ENCODE data around the gene FBXL7. TPM values are rescaled to one million over a fixed set of nuclear protein-coding genes. Genes with fewer than 3 reads are reported as not detected.

FBXL7 gene
- total and polyA plus RNA-seq, 3 experiments from 2014 or later, result not detected

- Mint-ChIP-seq H3K27ac (no peak overlapping the region), H3K4me3 (no peak overlapping the region), H3K27me3 (peaks cover 0 to 1% of the 10 kb centered on the region in 2 donors), H3K4me1 (no peaks in the 10 kb centered on the region), H3K9me3 (peaks cover 0 to 13% (median 6%) of the 10 kb centered on the region in 5 donors), H3K36me3 (peaks cover 0 to 2% (median 0%) of the 10 kb centered on the region in 3 donors)
- H3K36me3 ChIP-seq (ENCODE audit: insufficient read depth, low read length), result no peaks in the 10 kb centered on the region
- CTCF ChIA-PET, result no interaction called here
- no peak overlapping the region for H3K4me3 ChIP-seq (ENCODE audit: low read length)
- H3K27me3 ChIP-seq (ENCODE audit: insufficient read depth, low read length, poor library complexity, severe bottlenecking), result no peaks in the 10 kb centered on the region
- no peak overlapping the region for H3K27ac ChIP-seq (ENCODE audit: low read depth, low read length)
- DNase-seq, result no peak
- no peaks in the 10 kb centered on the region for H3K4me1 ChIP-seq (ENCODE audit: insufficient read depth, low read length)
- POLR2A ChIA-PET, result no interaction called here
- no peaks in the 10 kb centered on the region for H3K9me3 ChIP-seq (ENCODE audit: low read length)
Observed at GRCh38 chr5:15634591-15635288, 134.8 kb downstream of the FBXL7 start.

GRCh38 chr5:15635289-15635616 lies 135.3 kb downstream of the FBXL7 start:
- Histone ChIP-seq H3K9me3 (ENCODE audit: low read length) (no peaks in the 10 kb centered on the region), H3K27me3 (ENCODE audit: insufficient read depth, low read length, poor library complexity, severe bottlenecking) (no peaks in the 10 kb centered on the region), H3K27ac (ENCODE audit: low read depth, low read length) (no peak overlapping the region), H3K36me3 (ENCODE audit: insufficient read depth, low read length) (no peaks in the 10 kb centered on the region), H3K4me1 (ENCODE audit: insufficient read depth, low read length) (no peaks in the 10 kb centered on the region), H3K4me3 (ENCODE audit: low read length) (no peak overlapping the region)
- H3K27ac Mint-ChIP-seq, result no peak overlapping the region
- H3K36me3 Mint-ChIP-seq, result peaks cover 0 to 2% (median 0%) of the 10 kb centered on the region in 3 donors
- peaks cover 0 to 13% (median 6%) of the 10 kb centered on the region in 5 donors for H3K9me3 Mint-ChIP-seq
- no peak for DNase-seq
- H3K4me3 Mint-ChIP-seq, result no peak overlapping the region
- no peaks in the 10 kb centered on the region for H3K4me1 Mint-ChIP-seq
- peaks cover 0 to 1% of the 10 kb centered on the region in 2 donors for H3K27me3 Mint-ChIP-seq
- POLR2A ChIA-PET, result no interaction called here
- CTCF ChIA-PET, result no interaction called here

GRCh38 chr5:15637345-15637744 lies 137.4 kb downstream of the FBXL7 start:
- Histone ChIP-seq H3K9me3 (ENCODE audit: low read length) (no peaks in the 10 kb centered on the region), H3K27me3 (ENCODE audit: insufficient read depth, low read length, poor library complexity, severe bottlenecking) (no peaks in the 10 kb centered on the region), H3K36me3 (ENCODE audit: insufficient read depth, low read length) (no peaks in the 10 kb centered on the region), H3K4me1 (ENCODE audit: insufficient read depth, low read length) (no peaks in the 10 kb centered on the region), H3K4me3 (ENCODE audit: low read length) (no peak overlapping the region), H3K27ac (ENCODE audit: low read depth, low read length) (no peak overlapping the region)
- peaks cover 2 to 10% (median 6%) of the 10 kb centered on the region in 5 donors for H3K9me3 Mint-ChIP-seq
- no peak for DNase-seq
- no peaks in the 10 kb centered on the region for H3K4me1 Mint-ChIP-seq
- ChIA-PET CTCF (no interaction called here), POLR2A (no interaction called here)
- H3K27ac Mint-ChIP-seq, result no peak overlapping the region
- H3K4me3 Mint-ChIP-seq, result no peak overlapping the region
- H3K27me3 Mint-ChIP-seq, result peaks cover 0 to 1% of the 10 kb centered on the region in 2 donors
- peaks cover 0 to 2% (median 0%) of the 10 kb centered on the region in 3 donors for H3K36me3 Mint-ChIP-seq

GRCh38 chr5:15637886-15638285 lies 137.9 kb downstream of the FBXL7 start:
- H3K4me1 Mint-ChIP-seq, result no peaks in the 10 kb centered on the region
- no peaks in the 10 kb centered on the region for H3K36me3 ChIP-seq (ENCODE audit: insufficient read depth, low read length)
- H3K27me3 Mint-ChIP-seq, result peaks cover 0 to 1% of the 10 kb centered on the region in 2 donors

GRCh38 chr5:15638296-15638695 lies 138.3 kb downstream of the FBXL7 start:
- Mint-ChIP-seq H3K4me3 (no peak overlapping the region), H3K36me3 (peaks cover 0 to 2% (median 0%) of the 10 kb centered on the region in 3 donors), H3K27me3 (peaks cover 0 to 1% of the 10 kb centered on the region in 2 donors), H3K4me1 (no peaks in the 10 kb centered on the region), H3K27ac (no peak overlapping the region), H3K9me3 (peaks cover 2 to 16% (median 6%) of the 10 kb centered on the region in 5 donors)
- POLR2A ChIA-PET, result interaction anchor here (0.5 kb wide), 1 partner anchor 119 kb away, joined by 5 read pairs; no protein-coding TSS in a partner anchor
- no peaks in the 10 kb centered on the region for H3K9me3 ChIP-seq (ENCODE audit: low read length)
- H3K4me3 ChIP-seq (ENCODE audit: low read length), result no peak overlapping the region
- H3K27me3 ChIP-seq (ENCODE audit: insufficient read depth, low read length, poor library complexity, severe bottlenecking), result no peaks in the 10 kb centered on the region
- CTCF ChIA-PET, result no interaction called here
- no peaks in the 10 kb centered on the region for H3K4me1 ChIP-seq (ENCODE audit: insufficient read depth, low read length)
- H3K27ac ChIP-seq (ENCODE audit: low read depth, low read length), result no peak overlapping the region
- no peaks in the 10 kb centered on the region for H3K36me3 ChIP-seq (ENCODE audit: insufficient read depth, low read length)
- DNase-seq, result no peak

More at GRCh38 chr5:15637886-15638285, 137.9 kb downstream of the FBXL7 start:
- Histone ChIP-seq H3K9me3 (ENCODE audit: low read length) (no peaks in the 10 kb centered on the region), H3K4me1 (ENCODE audit: insufficient read depth, low read length) (no peaks in the 10 kb centered on the region), H3K4me3 (ENCODE audit: low read length) (no peak overlapping the region), H3K27ac (ENCODE audit: low read depth, low read length) (no peak overlapping the region), H3K27me3 (ENCODE audit: insufficient read depth, low read length, poor library complexity, severe bottlenecking) (no peaks in the 10 kb centered on the region)
- Mint-ChIP-seq H3K27ac (no peak overlapping the region), H3K36me3 (peaks cover 0 to 2% (median 0%) of the 10 kb centered on the region in 3 donors), H3K4me3 (no peak overlapping the region), H3K9me3 (peaks cover 2 to 12% (median 6%) of the 10 kb centered on the region in 5 donors)
- no peak for DNase-seq
- POLR2A ChIA-PET, result no interaction called here
- CTCF ChIA-PET, result no interaction called here

GRCh38 chr5:15639288-15639687 lies 139.3 kb downstream of the FBXL7 start:
- peaks cover 2 to 21% (median 6%) of the 10 kb centered on the region in 5 donors for H3K9me3 Mint-ChIP-seq
- H3K27ac Mint-ChIP-seq, result no peak overlapping the region
- Histone ChIP-seq H3K4me1 (ENCODE audit: insufficient read depth, low read length) (no peaks in the 10 kb centered on the region), H3K36me3 (ENCODE audit: insufficient read depth, low read length) (no peaks in the 10 kb centered on the region), H3K27me3 (ENCODE audit: insufficient read depth, low read length, poor library complexity, severe bottlenecking) (no peaks in the 10 kb centered on the region), H3K4me3 (ENCODE audit: low read length) (no peak overlapping the region), H3K27ac (ENCODE audit: low read depth, low read length) (no peak overlapping the region), H3K9me3 (ENCODE audit: low read length) (no peaks in the 10 kb centered on the region)
- POLR2A ChIA-PET, result no interaction called here
- H3K36me3 Mint-ChIP-seq, result peaks cover 0 to 2% (median 0%) of the 10 kb centered on the region in 3 donors
- CTCF ChIA-PET, result no interaction called here
- peaks cover 0 to 1% of the 10 kb centered on the region in 2 donors for H3K27me3 Mint-ChIP-seq
- H3K4me1 Mint-ChIP-seq, result no peaks in the 10 kb centered on the region
- DNase-seq, result no peak
- H3K4me3 Mint-ChIP-seq, result no peak overlapping the region

GRCh38 chr5:15640116-15640515 lies 140.1 kb downstream of the FBXL7 start:
- ChIA-PET POLR2A (no interaction called here), CTCF (no interaction called here)
- H3K9me3 ChIP-seq (ENCODE audit: low read length), result no peaks in the 10 kb centered on the region
- no peak overlapping the region for H3K27ac ChIP-seq (ENCODE audit: low read depth, low read length)
- Mint-ChIP-seq H3K27ac (no peak overlapping the region), H3K27me3 (peaks cover 0 to 1% of the 10 kb centered on the region in 2 donors), H3K4me3 (no peak overlapping the region), H3K36me3 (peaks cover 0 to 2% (median 0%) of the 10 kb centered on the region in 3 donors), H3K9me3 (peaks cover 2 to 21% (median 9%) of the 10 kb centered on the region in 5 donors), H3K4me1 (no peaks in the 10 kb centered on the region)
- H3K4me3 ChIP-seq (ENCODE audit: low read length), result no peak overlapping the region
- DNase-seq, result no peak
- H3K4me1 ChIP-seq (ENCODE audit: insufficient read depth, low read length), result no peaks in the 10 kb centered on the region
- no peaks in the 10 kb centered on the region for H3K36me3 ChIP-seq (ENCODE audit: insufficient read depth, low read length)
- no peaks in the 10 kb centered on the region for H3K27me3 ChIP-seq (ENCODE audit: insufficient read depth, low read length, poor library complexity, severe bottlenecking)

- Mint-ChIP-seq H3K4me3 (no peak overlapping the region), H3K27ac (no peak overlapping the region), H3K4me1 (no peaks in the 10 kb centered on the region), H3K9me3 (peaks cover 2 to 14% (median 3%) of the 10 kb centered on the region in 5 donors), H3K36me3 (no peaks in the 10 kb centered on the region), H3K27me3 (no peaks in the 10 kb centered on the region)
- CTCF ChIA-PET, result no interaction called here
- Histone ChIP-seq H3K9me3 (ENCODE audit: low read length) (no peaks in the 10 kb centered on the region), H3K27me3 (ENCODE audit: insufficient read depth, low read length, poor library complexity, severe bottlenecking) (no peaks in the 10 kb centered on the region), H3K4me3 (ENCODE audit: low read length) (no peak overlapping the region), H3K27ac (ENCODE audit: low read depth, low read length) (no peak overlapping the region), H3K4me1 (ENCODE audit: insufficient read depth, low read length) (no peaks in the 10 kb centered on the region), H3K36me3 (ENCODE audit: insufficient read depth, low read length) (no peaks in the 10 kb centered on the region)
- POLR2A ChIA-PET, result no interaction called here
- DNase-seq, result no peak
Observed at GRCh38 chr5:15643731-15644130, 143.8 kb downstream of the FBXL7 start.
